OCI-M2 (cell line): Measurements from ENCODE around the gene P4HB.

ENCODE experiments used
- DNase-seq: peaks from one replicate; lab custom pipeline; 2025; ENCODE audit not compliant: unreplicated experiment; lab: John Stamatoyannopoulos, UW

The P4HB gene

GRCh38 chr17:81833160-81833920, 27.0 kb downstream of the P4HB start, which contains the start of gene MCRIP1:
TSS of gene MCRIP1 (minus strand) at chr17:81833291. CDS start at chr17:81824506, 8,785 bp downstream.
- DNase-seq, result peak; percentile 9

GRCh38 chr17:81832608-81833159, 27.7 kb downstream of the P4HB start:
- no peak for DNase-seq

- DNase-seq, result no peak
These were observed 28.3 kb downstream of the P4HB start for GRCh38 chr17:81831957-81832607.

GRCh38 chr17:81831563-81831956, 28.8 kb downstream of the P4HB start:
- no peak for DNase-seq

- no peak for DNase-seq
These were observed 30.5 kb downstream of the P4HB start for GRCh38 chr17:81829858-81830257.

- DNase-seq, result no peak
These were observed 31.7 kb downstream of the P4HB start for GRCh38 chr17:81828656-81829055.

- DNase-seq, result no peak
These were observed 34.4 kb downstream of the P4HB start for GRCh38 chr17:81825841-81826466.

- no peak for DNase-seq
These were observed 35.7 kb downstream of the P4HB start for GRCh38 chr17:81824595-81824994.

GRCh38 chr17:81823820-81824550, 36.4 kb downstream of the P4HB start:
- DNase-seq, result no peak

GRCh38 chr17:81822996-81823819, 37.1 kb downstream of the P4HB start:
- DNase-seq, result no peak

- no peak for DNase-seq
These were observed 38.1 kb downstream of the P4HB start for GRCh38 chr17:81822312-81822637.

GRCh38 chr17:81821603-81822311, 38.6 kb downstream of the P4HB start:
- DNase-seq, result no peak

GRCh38 chr17:81821147-81821546, 39.2 kb downstream of the P4HB start:
- DNase-seq, result no peak

GRCh38 chr17:81819708-81820107, 40.6 kb downstream of the P4HB start:
- no peak for DNase-seq

GRCh38 chr17:81817758-81818147, 42.6 kb downstream of the P4HB start:
- no peak for DNase-seq

- no peak for DNase-seq
These were observed 44.7 kb downstream of the P4HB start for GRCh38 chr17:81815646-81815986.

- no peak for DNase-seq
These were observed 45.3 kb downstream of the P4HB start for GRCh38 chr17:81814748-81815645.

GRCh38 chr17:81813861-81814683, 46.3 kb downstream of the P4HB start:
- DNase-seq, result no peak
